GM19023 (cell line): ENCODE measurements around the gene SNCAIP.

Experiments used
- ATAC-seq: cut with Tn5 transposase; IDR thresholded peaks from one replicate; pipeline ENCODE4 v1.9.1; 2021; ENCODE audit warnings: mild to moderate bottlenecking, moderate library complexity; ENCODE audit not compliant: unreplicated experiment

SNCAIP gene

DNA sequence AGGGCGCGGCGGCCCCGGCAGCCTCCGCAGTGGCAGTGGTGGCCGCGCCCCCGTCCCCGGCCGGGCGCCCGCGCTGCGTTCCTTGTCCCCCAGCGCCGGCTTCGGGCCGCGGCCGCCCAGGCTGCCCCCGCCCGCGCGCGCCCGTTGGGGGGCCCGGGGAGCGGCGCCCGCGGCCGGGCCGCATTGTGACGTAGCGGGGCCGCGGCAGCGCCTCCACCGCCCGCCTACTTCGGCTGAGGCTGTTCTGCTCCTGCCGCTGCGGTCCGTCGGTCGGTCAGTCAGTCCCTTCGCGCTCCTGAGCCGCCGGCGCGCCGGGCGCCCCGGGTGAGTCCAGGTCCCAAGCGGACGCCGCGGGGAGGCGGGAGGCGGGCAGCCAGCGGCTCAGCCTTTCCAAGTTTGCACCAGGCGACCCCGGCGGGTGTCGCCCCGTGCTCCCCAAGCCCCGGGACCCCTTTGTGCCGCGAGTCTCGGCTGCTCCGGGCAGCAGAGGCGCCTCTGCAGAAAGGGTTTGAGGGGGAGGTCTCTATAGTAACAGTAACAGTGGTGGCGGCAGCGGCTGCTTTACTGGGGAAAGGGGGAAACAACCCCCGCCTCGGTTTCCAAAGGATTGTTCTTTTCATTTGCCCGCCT, at the start of gene SNCAIP:
SNCAIP (plus strand) TSS at position 277 of the 630 bp plus-strand sequence. CDS start 78,898 bp downstream, outside the sequence.
- ATAC-seq = peak; percentile 71

GRCh38 chr5:122263352-122264030, 48.5 kb upstream of the SNCAIP start:
- no peak for ATAC-seq

DNA sequence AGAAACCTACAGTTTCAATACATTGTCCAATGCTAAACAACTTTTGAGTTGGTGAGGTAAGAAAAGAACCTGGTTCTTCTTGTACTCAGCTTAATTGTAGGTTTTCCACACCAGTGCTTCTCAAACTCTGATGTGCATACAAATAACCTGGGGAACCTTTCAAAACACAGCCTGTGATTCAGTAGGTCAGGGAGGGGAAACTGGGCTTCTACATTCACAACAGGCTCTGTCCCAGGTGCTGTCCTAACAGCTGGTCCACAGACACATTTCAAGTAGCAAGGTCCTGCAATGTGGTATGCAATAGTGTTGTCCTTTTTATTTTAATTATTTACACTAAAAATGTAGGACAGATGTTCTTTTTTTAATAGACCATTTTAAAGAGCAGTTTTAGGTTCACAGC, 47.4 kb upstream of the SNCAIP start:
- ATAC-seq = no peak

DNA sequence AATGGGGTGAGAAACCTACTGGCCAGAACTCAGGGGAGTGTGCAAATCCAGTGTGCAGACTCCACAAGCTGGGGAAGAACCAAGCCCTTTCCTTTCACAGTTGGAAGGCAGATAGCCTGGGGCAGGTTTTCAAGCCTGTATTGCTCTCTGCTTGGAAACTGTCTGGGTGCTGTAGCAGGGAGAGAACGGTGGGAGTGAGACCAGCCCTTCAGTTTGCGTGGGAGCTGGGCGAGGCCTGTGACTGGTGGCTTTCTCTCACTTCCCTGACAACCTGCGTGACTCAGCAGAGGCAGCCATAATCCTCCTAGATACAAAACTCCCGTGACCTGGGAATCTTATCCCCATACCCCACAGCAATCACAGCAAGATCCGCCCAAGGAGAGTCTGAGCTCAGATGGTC, 44.9 kb upstream of the SNCAIP start:
- ATAC-seq = no peak

DNA sequence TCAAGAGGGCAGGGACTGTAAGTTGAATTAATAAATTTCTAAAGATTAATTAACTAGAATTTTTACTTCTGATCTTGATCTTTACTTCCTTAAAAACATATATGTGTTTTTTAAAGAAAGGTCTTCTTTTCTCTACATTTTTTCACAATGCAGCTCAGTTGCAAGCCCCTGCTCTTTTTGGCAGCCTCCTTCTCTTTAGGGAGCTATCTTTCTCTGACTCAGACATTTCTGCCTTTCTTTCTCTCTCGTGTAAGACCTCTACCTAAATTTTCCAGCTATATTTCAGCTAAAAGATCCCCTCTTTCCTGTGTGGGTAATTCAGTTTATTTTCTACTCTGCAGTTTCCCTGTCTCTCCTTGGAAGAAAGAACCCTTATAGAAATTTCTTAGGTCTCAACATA, 38.3 kb upstream of the SNCAIP start:
- no peak for ATAC-seq

DNA sequence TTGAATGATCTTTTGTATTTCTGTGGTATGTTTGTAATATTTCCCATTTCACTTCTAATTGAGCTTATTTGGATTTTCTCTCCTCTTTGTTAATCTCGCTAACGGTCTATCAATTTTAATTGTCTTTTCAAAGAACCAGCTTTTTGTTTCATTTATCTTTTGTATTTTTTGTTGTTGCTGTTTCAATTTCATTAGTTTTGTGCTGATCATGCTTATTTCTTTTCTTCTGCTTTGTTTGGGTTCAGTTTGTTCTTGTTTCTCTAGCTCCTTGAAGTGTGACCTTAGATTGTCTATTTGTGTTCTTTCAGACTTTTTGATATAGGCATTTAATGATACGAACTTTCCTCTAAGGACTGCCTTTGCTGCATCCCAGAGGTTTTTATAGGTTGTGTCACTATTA, 28.4 kb upstream of the SNCAIP start:
- no peak for ATAC-seq

GRCh38 chr5:122286541-122286940, 25.5 kb upstream of the SNCAIP start:
- no peak for ATAC-seq

- ATAC-seq = no peak
These were observed 24.9 kb upstream of the SNCAIP start for GRCh38 chr5:122287101-122287500.

DNA sequence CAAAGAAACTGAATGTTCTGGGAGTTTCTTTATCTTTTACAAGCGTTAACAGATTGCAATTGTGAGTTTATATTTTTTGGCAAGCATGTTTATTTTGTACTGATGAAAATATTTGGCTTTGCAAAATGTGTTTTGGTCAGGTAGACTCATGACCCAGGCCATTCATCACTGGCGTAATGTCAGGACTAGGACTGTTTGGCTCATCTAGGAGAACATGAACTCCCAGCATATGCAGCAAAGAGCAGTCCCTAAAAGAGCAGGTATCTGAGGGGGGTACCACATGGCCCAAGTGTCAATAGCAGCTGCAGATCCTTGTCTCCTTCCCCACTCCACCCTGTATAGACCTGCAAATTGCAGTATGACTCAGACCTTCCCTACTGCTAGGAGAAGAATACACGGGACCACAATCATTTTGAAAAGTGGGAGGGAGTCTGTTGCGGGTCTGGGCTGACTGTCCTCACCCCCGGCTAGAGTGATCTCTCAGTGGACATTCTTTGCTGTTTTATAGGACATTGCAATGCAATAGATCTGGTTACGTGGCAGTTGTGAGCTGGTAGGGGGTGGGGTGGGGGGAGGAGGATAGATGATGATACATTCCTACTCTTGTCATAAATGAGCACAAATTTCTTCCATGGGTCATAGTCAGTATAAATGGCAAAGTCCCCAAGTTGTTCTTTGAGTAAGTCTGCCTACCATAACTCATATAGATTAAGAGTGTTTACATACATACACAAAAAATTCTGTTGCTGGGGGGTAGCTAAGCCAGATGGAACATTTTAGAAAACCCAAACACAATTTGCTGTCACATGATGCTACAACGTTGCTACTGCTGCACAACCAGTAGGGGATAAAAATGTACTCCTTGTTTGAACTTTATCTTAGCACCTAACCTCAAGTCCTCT, 20.8 kb upstream of the SNCAIP start:
- ATAC-seq = no peak

- no peak for ATAC-seq
These were observed 19.7 kb upstream of the SNCAIP start for GRCh38 chr5:122292332-122292731.

DNA sequence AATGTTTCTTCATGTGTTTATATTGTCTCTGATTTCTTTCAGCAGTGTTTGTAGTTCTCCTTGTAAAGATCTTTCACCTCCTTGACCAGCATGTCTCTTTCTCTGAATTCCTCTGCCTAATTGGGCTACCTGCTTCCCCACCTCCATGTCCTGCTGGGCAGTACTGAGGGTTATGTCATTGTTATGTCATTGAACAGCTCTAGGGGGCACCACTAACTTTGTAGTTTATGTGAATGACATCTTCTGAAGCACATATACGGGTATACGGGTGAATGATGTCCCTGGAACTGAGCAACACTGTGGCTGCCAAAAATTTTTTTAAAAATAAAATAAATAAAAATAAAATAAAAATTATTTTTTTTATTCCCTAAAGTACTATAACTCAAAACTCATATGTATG, 16.9 kb upstream of the SNCAIP start:
- no peak for ATAC-seq

- ATAC-seq = no peak
These were observed 15.2 kb upstream of the SNCAIP start for GRCh38 chr5:122296871-122297270.

GRCh38 chr5:122297587-122298298, 14.3 kb upstream of the SNCAIP start:
- peak; percentile 89 for ATAC-seq

- no peak for ATAC-seq
These were observed 11.7 kb upstream of the SNCAIP start for GRCh38 chr5:122300374-122300773.

DNA sequence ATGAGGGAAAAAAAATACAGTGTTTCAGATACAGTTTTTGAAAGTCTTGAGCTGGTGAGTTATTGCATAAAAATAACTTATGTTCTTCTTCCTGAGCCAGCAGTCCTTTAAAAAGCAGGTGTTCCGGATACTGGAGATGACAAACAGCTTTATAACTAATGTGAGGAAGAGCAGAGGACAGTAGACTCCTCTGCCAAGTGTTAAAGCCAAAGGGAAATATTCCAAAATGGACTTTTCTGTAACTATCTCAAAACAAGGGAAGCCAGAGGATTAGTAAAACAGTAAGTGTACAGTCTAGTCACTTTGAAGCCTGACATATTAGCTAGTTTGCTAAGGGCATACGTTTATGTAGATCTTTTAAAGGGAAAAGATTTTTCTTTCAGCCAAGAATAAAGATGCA, 11.0 kb upstream of the SNCAIP start:
- ATAC-seq = no peak

DNA sequence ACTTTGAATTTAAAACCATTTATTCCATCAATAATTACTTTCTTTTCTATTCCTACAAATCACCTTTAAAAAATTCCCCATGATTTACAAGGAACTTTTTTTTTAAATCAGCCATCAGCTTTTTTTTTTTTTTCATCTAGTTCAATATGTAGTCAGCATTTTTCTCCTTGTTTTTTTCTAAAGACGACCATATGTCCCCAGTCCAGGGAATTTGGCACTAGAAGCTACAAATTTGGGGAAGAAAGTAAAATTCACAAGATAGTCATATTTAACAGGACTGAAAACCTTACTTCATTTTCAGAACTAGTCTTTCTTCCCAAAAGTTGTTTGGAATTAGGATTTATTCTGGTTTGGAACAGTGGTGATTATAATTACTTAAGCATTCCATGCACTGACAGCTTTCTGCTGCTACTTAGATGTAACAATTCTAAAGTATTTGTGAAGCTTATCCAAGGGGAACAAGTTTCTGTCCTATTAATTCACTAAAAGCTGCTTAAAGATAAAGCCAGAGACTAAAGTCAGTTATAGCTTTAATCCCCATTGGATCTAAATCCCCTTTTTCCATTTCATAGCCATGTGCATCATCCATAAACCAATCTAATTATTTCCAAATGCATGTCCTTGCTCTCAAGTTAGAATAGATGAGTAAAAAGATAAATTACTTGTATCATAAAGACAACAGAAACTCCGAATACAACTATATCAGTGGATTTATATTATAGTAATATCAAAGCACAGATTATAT, 7.4 kb upstream of the SNCAIP start:
- ATAC-seq = no peak

GRCh38 chr5:122306461-122306860, 5.6 kb upstream of the SNCAIP start:
- ATAC-seq = no peak

- no peak for ATAC-seq
These were observed 1.1 kb upstream of the SNCAIP start for GRCh38 chr5:122310889-122311288.

DNA sequence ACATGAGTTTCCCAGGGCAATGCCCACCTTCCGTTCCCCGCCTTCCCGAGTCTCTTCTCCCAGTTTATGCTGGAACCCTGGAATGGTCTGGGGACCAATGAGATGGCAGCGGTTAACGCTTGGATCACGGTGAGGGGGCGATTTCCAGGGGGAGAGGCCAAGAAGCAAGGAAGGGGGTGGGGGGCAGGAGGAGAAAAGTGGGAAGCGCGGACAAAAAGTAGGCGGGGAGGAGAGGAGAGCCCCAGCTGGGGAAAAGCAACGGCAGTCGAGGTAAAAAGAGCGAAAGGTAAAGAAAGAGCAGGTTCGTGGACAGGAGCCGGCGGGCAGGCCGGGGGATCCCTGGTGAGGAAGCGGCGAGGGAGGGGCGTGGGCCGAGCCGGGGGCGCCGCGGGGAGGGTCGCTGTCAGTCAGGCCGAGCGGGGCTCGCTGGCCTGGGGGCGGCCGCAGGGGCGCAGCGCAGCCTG, 508 bp upstream of the SNCAIP start:
- no peak for ATAC-seq
